Measurements from ENCODE around the gene CDCA4.
A peak's percentile ranks its signal among the peaks of the same experiment; 100 is the strongest.

Gene CDCA4

DNA sequence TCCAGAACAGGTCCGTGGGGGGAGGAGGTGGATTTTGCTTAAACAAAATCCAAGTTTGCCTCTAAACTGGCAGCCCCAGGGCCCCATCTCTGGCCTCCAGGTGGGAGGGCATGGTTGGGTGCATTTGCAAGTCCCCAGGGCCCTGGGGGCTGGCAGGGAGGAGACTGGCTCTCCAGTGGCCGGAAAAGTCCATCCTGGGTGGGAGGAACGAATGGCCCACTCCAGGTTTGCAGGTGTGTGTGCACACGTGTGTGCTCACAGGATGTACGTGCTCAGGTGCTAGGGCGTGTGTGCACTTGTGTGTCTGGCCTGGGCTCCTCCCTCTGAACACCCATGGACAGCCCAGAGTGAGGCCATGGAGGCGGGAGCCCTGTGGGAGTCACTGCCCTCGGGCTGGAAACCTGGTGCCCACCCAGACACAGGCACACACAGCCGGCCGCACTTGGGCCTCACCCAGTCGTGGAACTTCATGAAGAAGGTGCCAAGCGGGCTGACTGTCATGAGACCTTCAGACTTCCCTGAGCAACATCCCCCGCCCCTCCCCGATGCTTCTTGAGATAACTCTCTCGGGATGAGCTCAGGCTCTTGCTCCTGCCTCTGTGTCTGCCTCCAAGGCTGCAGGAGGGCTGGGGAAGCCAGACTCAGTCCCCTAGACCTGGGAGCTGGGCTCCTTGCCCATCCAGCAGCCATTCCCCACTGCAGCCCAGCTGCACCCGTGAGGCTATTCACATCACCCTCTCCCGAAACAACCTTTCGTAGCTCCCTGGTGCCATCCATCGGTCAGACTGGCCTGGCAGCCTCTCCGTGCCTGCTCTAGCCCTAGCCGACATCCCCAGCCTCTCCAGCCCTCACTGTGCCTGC, 52.1 kb downstream of the CDCA4 start:
- peak; percentile 42 for DNase-seq (ENCODE audit: low read depth)
- H3K4me3 ChIP-seq (ENCODE audit: low read depth, low read length), result no peak overlapping the region
- no peak for TF ChIP-seq POLR2A (IDR thresholded peaks at IDR 0.05; ENCODE audit: extremely low read depth, insufficient read length)
- TF ChIP-seq, protein P1, sequence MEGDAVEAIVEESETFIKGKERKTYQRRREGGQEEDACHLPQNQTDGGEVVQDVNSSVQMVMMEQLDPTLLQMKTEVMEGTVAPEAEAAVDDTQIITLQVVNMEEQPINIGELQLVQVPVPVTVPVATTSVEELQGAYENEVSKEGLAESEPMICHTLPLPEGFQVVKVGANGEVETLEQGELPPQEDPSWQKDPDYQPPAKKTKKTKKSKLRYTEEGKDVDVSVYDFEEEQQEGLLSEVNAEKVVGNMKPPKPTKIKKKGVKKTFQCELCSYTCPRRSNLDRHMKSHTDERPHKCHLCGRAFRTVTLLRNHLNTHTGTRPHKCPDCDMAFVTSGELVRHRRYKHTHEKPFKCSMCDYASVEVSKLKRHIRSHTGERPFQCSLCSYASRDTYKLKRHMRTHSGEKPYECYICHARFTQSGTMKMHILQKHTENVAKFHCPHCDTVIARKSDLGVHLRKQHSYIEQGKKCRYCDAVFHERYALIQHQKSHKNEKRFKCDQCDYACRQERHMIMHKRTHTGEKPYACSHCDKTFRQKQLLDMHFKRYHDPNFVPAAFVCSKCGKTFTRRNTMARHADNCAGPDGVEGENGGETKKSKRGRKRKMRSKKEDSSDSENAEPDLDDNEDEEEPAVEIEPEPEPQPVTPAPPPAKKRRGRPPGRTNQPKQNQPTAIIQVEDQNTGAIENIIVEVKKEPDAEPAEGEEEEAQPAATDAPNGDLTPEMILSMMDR (IDR thresholded peaks at IDR 0.05; ENCODE audit: low read depth, low read length), result no peak
- TF ChIP-seq MYC (IDR thresholded peaks at IDR 0.05; ENCODE audit: low read depth, low read length), result no peak

DNA sequence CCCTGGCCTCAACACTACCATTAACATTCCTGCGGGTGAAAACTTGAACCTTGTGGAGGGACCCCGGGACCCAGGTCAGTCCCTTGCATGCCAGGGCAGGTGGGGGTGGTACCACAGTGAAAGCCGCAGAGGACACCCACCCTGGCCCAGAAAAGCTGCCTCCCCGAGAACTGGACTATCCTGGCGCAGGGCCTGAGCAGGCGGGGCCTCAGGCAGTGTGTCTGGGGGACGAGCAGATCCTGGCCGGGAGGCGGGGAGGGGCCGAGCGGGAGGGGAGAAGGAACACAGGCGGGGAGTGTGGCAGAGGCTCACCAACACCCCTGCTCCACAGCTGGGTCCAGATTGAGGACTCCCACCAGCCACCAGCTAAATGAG, 52.7 kb downstream of the CDCA4 start:
- H3K4me3 ChIP-seq (ENCODE audit: low read depth, low read length), result no peak overlapping the region
- no peak for TF ChIP-seq MYC (IDR thresholded peaks at IDR 0.05; ENCODE audit: low read depth, low read length)
- TF ChIP-seq, protein P1 (IDR thresholded peaks at IDR 0.05; ENCODE audit: low read depth, low read length), result no peak
- TF ChIP-seq, protein P2, sequence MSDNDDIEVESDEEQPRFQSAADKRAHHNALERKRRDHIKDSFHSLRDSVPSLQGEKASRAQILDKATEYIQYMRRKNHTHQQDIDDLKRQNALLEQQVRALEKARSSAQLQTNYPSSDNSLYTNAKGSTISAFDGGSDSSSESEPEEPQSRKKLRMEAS (IDR thresholded peaks at IDR 0.05; ENCODE audit: low read depth, low read length), result no peak
- no peak for TF ChIP-seq POLR2A (IDR thresholded peaks at IDR 0.05; ENCODE audit: extremely low read depth, insufficient read length)
- DNase-seq (ENCODE audit: low read depth), result no peak

DNA sequence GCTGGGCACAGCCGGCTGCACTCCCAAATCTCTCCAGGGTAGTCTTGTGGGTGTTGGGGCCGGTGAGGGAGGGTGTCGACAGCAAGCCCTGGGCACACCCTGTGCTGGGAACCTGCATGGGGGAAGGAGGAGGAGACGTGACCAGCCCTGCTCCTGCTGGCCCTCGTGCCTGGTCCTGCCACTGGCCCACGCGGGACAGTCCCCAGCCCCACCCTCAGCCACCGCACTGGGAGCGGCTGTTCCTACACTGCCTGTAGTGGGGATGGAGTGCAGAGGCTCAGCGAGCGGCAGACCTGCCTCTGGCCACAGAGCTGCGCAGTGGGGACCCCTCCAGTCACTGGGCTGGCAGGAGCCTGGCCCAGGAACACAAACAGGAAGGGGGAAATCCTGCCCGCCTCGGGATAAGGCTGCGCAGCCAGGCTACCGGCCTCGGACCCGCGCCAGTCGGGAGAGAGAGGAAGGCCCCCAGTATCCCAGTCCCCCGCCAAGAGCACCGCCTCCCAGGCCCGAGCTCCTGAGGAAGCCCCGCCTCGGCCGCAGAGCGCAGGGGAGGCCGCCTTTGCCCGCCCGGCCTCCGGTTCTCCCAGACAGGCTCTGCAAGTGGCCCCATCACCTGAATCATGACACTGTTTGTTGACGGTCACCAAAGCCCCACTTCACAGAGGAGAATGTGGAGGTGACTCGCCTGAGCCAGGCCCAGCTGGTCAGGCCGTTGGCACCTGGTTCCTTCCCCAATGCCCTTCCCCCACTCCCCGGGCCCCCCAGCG, 53.3 kb downstream of the CDCA4 start:
- TF ChIP-seq POLR2A (IDR thresholded peaks at IDR 0.05; ENCODE audit: extremely low read depth, insufficient read length), result no peak
- TF ChIP-seq MYC (IDR thresholded peaks at IDR 0.05; ENCODE audit: low read depth, low read length), result no peak
- TF ChIP-seq, protein P2 (IDR thresholded peaks at IDR 0.05; ENCODE audit: low read depth, low read length), result no peak
- TF ChIP-seq, protein P1 (IDR thresholded peaks at IDR 0.05; ENCODE audit: low read depth, low read length), result no peak
- H3K4me3 ChIP-seq (ENCODE audit: low read depth, low read length), result no peak overlapping the region
- DNase-seq (ENCODE audit: low read depth), result no peak

DNA sequence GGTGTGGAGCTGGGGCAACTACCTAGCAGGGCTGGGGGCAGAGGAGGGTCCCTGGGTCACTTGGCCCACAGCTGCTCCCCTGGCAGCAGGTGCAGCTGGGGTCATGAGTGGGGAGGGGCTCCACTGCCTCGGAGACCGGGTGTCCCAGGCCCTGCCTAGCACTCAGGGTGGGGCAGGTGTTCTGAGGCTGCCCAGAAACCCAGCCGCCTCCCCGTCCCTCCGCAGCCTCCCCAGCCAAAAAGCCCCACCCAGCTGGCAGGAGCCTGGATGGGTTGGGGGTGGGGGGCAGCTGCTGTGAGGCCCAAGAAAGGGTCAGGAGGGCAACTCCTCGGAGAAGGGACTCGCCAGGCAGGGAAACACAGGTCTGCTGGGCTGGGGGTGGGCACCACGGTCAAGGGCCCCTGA, 53.9 kb downstream of the CDCA4 start:
- DNase-seq (ENCODE audit: low read depth), result no peak
- TF ChIP-seq POLR2A (IDR thresholded peaks at IDR 0.05; ENCODE audit: extremely low read depth, insufficient read length) (no peak), MYC (IDR thresholded peaks at IDR 0.05; ENCODE audit: low read depth, low read length) (no peak)
- TF ChIP-seq, protein P1 (IDR thresholded peaks at IDR 0.05; ENCODE audit: low read depth, low read length), result no peak
- TF ChIP-seq, protein P2 (IDR thresholded peaks at IDR 0.05; ENCODE audit: low read depth, low read length), result no peak
- H3K4me3 ChIP-seq (ENCODE audit: low read depth, low read length), result no peak overlapping the region

DNA sequence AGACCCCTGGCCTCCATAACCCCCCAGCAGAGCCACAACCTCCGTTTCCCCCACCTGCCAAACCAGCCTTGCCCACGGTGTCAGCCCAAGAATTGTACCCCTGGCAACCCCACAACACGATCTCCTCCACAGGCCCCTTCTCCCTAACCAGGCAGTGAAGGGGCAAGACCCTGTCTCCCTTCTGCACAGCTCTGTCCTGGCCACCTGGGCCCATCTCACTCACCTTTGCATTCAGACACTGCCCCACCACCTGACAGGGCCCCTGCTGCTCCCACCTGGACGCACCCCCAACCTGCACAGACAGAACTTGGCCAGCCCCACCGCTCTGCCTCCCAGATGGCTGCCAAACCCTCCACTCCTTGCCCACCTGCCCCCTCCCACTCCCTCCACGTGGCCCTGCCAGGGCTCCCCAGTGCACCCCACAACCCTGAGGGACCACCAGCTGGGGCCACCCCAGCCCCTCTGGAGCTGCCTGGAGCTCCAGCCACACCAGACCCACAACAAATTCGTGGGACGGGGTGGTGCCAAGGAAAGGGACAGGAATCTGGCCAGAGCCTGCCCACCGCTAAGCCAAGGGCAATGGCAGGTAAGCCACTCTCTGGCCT, 54.5 kb downstream of the CDCA4 start:
- TF ChIP-seq, protein P2 (IDR thresholded peaks at IDR 0.05; ENCODE audit: low read depth, low read length), result no peak
- TF ChIP-seq MYC (IDR thresholded peaks at IDR 0.05; ENCODE audit: low read depth, low read length), result no peak
- TF ChIP-seq POLR2A (IDR thresholded peaks at IDR 0.05; ENCODE audit: extremely low read depth, insufficient read length), result no peak
- TF ChIP-seq, protein P1 (IDR thresholded peaks at IDR 0.05; ENCODE audit: low read depth, low read length), result no peak
- H3K4me3 ChIP-seq (ENCODE audit: low read depth, low read length), result no peak overlapping the region
- DNase-seq (ENCODE audit: low read depth), result no peak

All from NB4 (cell line).